GM21515 (cell line): ENCODE data around the gene PLXND1.
"Not testable (repeated sequence)": the region's sequence is repeated elsewhere in the genome, so short reads cannot be mapped to it uniquely, and the experiment has no call there.

Source experiments
- ATAC-seq: cut with Tn5 transposase; IDR thresholded peaks from one replicate; pipeline ENCODE4 v1.9.1; 2021; ENCODE audit not compliant: unreplicated experiment

Gene PLXND1, protein sequence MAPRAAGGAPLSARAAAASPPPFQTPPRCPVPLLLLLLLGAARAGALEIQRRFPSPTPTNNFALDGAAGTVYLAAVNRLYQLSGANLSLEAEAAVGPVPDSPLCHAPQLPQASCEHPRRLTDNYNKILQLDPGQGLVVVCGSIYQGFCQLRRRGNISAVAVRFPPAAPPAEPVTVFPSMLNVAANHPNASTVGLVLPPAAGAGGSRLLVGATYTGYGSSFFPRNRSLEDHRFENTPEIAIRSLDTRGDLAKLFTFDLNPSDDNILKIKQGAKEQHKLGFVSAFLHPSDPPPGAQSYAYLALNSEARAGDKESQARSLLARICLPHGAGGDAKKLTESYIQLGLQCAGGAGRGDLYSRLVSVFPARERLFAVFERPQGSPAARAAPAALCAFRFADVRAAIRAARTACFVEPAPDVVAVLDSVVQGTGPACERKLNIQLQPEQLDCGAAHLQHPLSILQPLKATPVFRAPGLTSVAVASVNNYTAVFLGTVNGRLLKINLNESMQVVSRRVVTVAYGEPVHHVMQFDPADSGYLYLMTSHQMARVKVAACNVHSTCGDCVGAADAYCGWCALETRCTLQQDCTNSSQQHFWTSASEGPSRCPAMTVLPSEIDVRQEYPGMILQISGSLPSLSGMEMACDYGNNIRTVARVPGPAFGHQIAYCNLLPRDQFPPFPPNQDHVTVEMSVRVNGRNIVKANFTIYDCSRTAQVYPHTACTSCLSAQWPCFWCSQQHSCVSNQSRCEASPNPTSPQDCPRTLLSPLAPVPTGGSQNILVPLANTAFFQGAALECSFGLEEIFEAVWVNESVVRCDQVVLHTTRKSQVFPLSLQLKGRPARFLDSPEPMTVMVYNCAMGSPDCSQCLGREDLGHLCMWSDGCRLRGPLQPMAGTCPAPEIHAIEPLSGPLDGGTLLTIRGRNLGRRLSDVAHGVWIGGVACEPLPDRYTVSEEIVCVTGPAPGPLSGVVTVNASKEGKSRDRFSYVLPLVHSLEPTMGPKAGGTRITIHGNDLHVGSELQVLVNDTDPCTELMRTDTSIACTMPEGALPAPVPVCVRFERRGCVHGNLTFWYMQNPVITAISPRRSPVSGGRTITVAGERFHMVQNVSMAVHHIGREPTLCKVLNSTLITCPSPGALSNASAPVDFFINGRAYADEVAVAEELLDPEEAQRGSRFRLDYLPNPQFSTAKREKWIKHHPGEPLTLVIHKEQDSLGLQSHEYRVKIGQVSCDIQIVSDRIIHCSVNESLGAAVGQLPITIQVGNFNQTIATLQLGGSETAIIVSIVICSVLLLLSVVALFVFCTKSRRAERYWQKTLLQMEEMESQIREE (N-terminal part only)

DNA sequence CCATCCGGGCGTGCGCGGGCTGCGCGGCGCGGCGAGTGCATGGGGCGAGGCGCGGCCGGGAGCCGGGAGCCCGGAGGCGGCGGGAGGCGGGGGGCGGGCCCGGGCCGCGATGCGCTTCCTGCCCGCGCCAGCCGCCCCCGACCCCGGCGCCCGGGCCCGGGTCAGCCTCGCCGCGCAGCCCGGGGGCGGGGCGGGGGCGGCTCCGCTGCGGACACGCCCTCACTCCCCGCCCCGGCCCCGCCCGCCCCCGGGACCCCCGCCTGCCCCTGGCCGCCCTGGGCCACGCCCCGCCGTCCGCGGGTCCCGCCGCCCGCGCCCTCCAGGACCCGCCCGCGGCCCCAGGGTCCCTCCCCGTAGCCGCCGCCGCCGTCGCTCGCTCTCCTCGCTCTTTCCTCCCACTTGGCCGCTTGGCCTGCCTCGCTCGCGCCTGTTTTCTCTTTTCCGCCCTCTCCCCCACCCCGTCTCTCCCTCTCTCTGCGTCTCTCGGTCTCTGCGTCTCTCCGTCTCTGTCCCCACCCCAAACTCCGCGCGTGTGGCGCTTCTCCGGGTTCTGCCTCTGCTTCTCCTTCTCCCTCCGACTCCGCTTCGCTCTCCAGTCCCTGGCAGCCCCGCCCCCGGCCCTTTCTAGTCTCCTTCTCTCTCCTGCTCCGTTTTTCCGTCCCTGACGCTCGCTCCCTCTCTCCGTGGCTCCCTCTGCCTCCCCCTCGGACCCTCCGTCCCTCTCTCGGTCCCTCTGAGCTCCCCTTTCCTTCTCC is at the start of gene PLXND1:
Gene PLXND1, minus strand, starts transcription at position 41 of the 755 bp plus-strand sequence. Its CDS starts 37 bp downstream, at position 4.
- ATAC-seq, result no peak

- no peak for ATAC-seq
Measured at GRCh38 chr3:129655291-129655700, 48.8 kb upstream of the PLXND1 start.

- no peak for ATAC-seq
Measured at GRCh38 chr3:129654131-129654530, 47.7 kb upstream of the PLXND1 start.

DNA sequence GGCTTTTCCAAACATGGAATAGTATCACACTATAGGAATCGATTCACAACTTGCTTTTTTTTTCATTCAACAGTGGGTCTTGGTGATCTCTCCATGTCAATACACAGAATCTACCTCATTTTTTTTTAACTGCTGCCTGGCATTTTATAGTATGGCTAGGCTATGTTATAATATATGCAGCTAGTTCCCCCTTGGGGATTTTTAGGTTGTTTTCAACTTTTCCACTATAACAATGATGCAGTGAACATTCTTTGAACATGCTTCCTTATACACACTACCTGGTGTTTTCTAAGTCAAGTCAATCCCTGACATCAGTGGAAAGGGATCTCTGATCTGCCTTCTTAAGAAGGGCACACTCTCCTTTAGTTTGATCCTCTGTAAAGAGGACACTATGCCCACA is 46.5 kb upstream of the PLXND1 start:
- no peak for ATAC-seq

GRCh38 chr3:129651435-129652202 is 45.1 kb upstream of the PLXND1 start:
- ATAC-seq, result no peak

GRCh38 chr3:129650256-129650872 is 43.9 kb upstream of the PLXND1 start:
- no peak for ATAC-seq

GRCh38 chr3:129648391-129648790 is 41.9 kb upstream of the PLXND1 start:
- ATAC-seq, result no peak

- no peak for ATAC-seq
Measured at GRCh38 chr3:129645286-129645685, 38.8 kb upstream of the PLXND1 start.

DNA sequence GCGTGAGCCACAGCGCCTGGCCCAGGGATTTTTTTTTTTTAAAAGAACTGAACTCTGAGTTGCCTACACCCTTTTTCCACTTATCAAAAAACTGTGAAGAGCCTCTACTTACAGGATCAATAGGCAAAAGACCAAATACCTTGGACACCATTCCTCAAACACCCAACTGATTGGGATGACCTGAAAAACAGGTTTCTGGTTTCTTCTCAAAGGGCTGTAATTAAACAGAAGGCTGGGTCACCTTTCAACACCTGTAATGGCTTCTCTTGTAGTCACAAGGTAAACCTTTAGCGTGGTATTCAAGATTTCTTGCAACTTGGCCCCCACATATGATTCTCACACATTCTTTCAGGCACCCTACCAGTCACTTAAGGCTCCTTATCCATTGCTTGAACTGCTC is 38.4 kb upstream of the PLXND1 start:
- ATAC-seq, result no peak

DNA sequence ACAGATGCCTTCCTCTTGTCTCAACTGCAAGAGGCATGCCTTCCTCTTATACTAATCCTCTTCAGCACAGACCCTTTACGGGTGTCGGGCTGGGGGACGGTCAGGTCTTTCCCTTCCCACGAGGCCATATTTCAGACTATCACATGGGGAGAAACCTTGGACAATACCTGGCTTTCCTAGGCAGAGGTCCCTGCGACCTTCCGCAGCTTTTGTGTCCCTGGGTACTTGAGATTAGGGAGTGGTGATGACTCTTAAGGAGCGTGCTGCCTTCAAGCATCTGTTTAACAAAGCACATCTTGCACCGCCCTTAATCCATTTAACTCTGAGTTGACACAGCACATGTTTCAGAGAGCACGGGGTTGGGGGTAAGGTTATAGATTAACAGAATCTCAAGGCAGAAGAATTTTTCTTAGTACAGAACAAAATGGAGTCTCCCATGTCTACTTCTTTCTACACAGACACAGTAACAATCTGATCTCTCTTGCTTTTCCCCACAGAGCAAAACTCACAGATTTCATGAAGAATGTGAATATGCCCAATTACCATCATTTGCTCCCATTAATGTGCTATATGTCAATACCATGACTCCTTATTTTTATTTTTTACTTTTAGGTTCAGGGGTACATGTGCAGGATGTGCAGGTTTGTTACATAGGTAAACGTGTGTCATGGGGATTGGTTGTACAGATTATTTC is 35.2 kb upstream of the PLXND1 start:
- not testable (repeated sequence) for ATAC-seq

DNA sequence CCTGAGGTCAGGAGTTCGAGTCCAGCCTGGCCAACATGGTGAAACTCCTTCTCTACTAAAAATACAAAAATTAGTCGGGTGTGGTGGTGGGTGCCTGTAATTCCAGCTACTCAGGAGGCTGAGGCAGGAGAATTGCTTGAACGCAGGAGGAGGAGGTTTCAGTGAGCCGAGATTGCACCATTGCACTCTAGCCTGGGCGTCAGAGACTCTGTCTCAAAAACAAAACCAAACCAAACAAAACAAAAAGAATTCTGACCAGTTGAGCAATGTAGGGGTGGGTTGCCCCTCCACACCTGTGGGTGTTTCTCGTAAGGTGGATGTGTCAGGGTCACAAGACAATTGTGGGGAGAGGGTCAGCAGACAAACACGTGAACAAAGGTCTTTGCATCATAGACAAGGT is 34.5 kb upstream of the PLXND1 start:
- ATAC-seq, result not testable (repeated sequence)

- no peak for ATAC-seq
Measured at GRCh38 chr3:129638481-129638880, 32.0 kb upstream of the PLXND1 start.

DNA sequence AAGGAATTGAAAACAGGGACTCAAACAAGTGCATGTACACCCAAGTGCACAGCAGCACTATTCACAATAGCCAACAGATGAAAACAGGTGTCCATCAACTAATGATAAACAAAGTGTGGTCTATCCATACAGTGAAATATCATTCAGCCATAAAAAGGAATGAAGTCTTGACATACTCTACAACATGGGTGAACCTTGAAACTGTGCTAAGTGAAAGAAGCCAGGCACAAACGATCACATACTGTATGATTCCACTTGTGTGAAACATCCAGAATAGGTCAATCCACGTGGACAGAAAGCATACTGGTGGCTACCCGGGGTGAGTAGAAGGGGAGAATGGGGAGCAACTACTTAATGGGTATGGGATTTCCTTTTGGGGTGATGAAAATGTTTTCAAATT is 29.6 kb upstream of the PLXND1 start:
- ATAC-seq, result no peak

DNA sequence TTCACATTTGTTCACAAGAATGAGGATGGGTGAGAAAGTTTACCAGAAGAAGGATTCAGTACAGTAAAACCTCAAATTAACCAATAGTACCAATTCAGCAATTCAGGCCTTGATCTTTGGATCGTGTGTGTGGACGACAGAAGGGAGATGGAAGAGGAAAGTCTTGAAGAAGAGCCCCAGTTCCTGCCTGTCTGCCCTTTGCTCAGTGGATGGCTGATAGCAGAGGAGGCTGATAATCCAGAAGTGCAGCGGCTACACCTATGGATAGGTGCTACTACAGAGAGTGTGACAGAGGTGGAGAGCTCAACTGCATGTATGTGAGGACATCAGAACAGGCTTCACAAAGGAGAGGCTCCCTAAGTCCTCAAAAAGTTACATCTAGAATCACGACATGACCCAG is 29.2 kb upstream of the PLXND1 start:
- ATAC-seq, result no peak

DNA sequence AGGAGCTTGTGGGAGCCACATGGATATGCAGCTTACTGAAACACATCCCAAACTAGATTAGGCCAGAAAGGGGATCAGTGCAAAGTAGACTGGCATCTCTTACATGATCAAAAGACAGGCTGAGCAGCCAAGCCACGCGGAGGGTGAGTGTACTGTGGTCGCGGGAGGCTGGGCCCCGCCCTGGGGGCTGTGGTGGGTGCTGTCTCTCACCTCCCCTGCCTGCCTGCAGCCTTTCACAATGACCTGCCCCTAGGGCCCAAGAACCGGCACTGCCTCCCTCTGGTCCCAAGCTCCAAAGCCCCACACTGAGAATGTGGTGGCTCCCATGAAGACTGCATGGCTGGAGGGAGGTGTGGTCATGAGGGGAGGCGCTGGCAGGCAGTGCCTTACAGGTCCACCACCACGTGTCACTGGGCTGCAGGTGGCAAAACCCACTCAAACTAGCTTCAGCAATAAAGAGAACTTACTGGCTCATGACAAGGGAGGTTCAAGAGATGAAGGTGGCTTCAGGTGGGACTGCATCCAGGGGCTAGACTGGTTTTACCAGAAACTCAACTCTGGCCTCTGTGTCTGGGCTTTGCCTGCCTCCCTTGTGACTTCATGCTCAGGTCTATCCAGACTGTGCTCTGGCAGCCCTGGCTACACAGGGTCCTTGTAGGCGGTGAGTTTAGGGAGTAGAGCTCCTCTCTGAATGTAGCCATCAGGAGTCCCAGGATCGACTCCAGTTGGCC is 27.4 kb upstream of the PLXND1 start:
- no peak for ATAC-seq

DNA sequence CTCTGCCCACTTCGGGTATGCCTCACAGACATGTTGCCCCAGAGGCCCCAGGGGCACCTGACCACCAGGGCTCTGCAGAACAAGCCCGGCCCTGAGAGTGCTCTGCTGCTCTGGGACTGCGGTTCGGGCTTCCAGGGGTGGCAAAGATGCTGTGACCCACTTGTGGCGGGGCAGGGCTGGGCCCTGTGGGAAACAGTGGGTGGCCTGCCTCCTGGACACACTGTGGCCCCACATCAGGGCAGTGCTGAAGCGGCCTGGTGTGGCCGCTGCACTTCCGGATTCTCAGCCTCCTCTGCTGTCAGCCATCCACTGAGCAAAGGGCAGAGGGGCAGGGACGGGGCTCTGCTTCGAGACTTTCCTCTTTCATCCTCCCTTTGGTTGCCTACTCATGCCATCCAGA is 26.5 kb upstream of the PLXND1 start:
- no peak for ATAC-seq

DNA sequence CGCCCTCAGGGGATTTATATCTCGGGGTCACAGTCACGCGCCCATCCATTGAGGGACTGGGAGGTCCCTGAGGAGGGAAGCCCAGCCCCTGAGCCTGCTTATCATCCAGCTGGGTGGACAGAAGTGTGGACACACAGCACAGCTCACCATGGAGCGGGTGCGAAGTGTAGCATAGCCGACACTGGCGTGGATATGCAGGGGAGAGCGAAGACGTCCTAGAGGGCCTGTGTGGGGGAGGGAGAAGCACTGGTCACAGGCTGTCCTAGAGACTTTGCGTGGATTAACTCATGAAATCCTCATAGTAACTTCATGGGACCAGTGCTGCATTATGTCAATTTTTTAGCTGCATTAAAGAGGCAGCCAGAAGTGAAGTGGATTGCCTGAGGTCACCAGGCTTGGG is 26.1 kb upstream of the PLXND1 start:
- ATAC-seq, result no peak

GRCh38 chr3:129632056-129632455 is 25.6 kb upstream of the PLXND1 start:
- ATAC-seq, result no peak
